NAMALWA (cell line): ENCODE measurements around the gene SSX3.
"Not testable (repeated sequence)": the region's sequence is repeated elsewhere in the genome, so short reads cannot be mapped to it uniquely, and the experiment has no call there.

Source experiments
- DNase-seq: peaks from one replicate; pipeline ENCODE4 v3.0.0-alpha.2; 2015; ENCODE audit warnings: low spot score

Gene SSX3

GRCh38 chrX:48356315-48357094 lies at the start of gene SSX3:
SSX3 (minus strand) TSS chrX:48356703; CDS start chrX:48355249, 1,454 bp downstream.
- DNase-seq, result not testable (repeated sequence)

GRCh38 chrX:48397825-48398224 lies 41.3 kb upstream of the SSX3 start:
- not testable (repeated sequence) for DNase-seq

- not testable (repeated sequence) for DNase-seq
Observed at GRCh38 chrX:48396931-48397330, 40.4 kb upstream of the SSX3 start.

GRCh38 chrX:48383239-48383638 lies 26.7 kb upstream of the SSX3 start, which contains the start of gene SSX4:
SSX4 (plus strand) TSS chrX:48383539; CDS start chrX:48384054, 515 bp downstream.
- not testable (repeated sequence) for DNase-seq

- not testable (repeated sequence) for DNase-seq
Observed at GRCh38 chrX:48370408-48370807, 13.9 kb upstream of the SSX3 start.

- DNase-seq, result not testable (repeated sequence)
Observed at GRCh38 chrX:48367717-48368408, 11.4 kb upstream of the SSX3 start.

- not testable (repeated sequence) for DNase-seq
Observed at GRCh38 chrX:48359281-48359680, 2.8 kb upstream of the SSX3 start.

GRCh38 chrX:48357681-48358080 lies 1.2 kb upstream of the SSX3 start:
- DNase-seq, result no peak

GRCh38 chrX:48346059-48346458 lies 10.4 kb downstream of the SSX3 start:
- not testable (repeated sequence) for DNase-seq

- DNase-seq, result not testable (repeated sequence)
Observed at GRCh38 chrX:48313996-48314395, 42.5 kb downstream of the SSX3 start.

GRCh38 chrX:48306175-48306574 lies 50.3 kb downstream of the SSX3 start:
- no peak for DNase-seq
